Measurements from ENCODE around the gene RDH14.

RDH14 gene

GRCh38 chr2:18519914-18520450, 40.5 kb downstream of the RDH14 start:
- DNase-seq: no peak

GRCh38 chr2:18518116-18519111, 42.0 kb downstream of the RDH14 start:
- no peak for DNase-seq

GRCh38 chr2:18517386-18517785, 43.1 kb downstream of the RDH14 start:
- DNase-seq: no peak

GRCh38 chr2:18516112-18516511, 44.3 kb downstream of the RDH14 start:
- DNase-seq: no peak

- DNase-seq: no peak
Measured at GRCh38 chr2:18514526-18515461, 45.7 kb downstream of the RDH14 start.

GRCh38 chr2:18510775-18511174, 49.7 kb downstream of the RDH14 start:
- no peak for DNase-seq

- no peak for DNase-seq
Measured at GRCh38 chr2:18506883-18507509, 53.5 kb downstream of the RDH14 start.

GRCh38 chr2:18505703-18506341, 54.6 kb downstream of the RDH14 start:
- no peak for DNase-seq

Measured in NCI-H446 (cell line).